Bronchus fibroblast of lung (primary cell): Measurements from ENCODE around the gene NARF. TPM values are rescaled to one million over a fixed set of nuclear protein-coding genes. Genes with fewer than 3 reads are reported as not detected.

ENCODE experiments used
- total RNA-seq: library from RNA; depleted of rRNA; stranded (reverse); fragments of >200 nt; gene quantifications from 2 replicates; pipeline ENCODE4 v1.2.3, GENCODE V29; 2015

Gene NARF
- total RNA-seq, result 29.4 and 40.4 TPM in 2 replicates

DNA sequence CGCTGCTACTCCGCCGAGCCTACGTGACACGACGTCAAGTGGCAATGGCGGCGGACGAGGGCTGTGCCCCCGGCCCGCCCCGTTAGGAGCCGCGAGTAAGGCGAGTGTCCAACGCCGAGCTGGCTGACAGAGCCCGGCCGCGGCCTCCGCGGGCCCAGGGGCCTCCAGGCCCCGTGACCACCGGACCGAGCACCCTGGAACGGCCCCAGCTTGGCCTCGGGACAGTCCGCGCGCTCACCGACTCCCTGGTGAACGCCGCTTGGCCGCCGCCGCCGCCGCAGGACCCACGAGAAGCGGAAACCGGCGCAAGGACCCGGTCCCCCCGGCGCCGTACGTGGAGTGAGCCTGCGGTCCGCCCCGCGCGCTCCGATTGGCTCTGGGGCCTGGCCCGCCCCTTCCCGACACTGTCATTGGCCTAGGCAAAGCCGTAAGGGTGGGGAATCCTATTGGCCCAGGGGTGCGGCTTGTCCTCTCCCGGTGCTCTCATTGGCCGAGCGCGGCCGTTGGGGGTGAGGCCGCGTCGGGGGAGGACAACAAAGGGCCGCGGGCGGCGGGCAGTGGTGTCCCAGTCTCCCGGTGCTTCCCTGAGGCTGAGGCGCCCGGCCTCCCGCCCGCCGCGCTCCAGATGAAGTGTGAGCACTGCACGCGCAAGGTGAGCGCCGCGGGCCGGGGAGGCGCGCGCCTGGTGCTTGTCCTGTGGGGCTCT is at the start of gene NARF:
Gene NARF, plus strand, starts transcription at position 563 of the 706 bp plus-strand sequence. Its CDS starts 63 bp downstream, at position 626.

DNA sequence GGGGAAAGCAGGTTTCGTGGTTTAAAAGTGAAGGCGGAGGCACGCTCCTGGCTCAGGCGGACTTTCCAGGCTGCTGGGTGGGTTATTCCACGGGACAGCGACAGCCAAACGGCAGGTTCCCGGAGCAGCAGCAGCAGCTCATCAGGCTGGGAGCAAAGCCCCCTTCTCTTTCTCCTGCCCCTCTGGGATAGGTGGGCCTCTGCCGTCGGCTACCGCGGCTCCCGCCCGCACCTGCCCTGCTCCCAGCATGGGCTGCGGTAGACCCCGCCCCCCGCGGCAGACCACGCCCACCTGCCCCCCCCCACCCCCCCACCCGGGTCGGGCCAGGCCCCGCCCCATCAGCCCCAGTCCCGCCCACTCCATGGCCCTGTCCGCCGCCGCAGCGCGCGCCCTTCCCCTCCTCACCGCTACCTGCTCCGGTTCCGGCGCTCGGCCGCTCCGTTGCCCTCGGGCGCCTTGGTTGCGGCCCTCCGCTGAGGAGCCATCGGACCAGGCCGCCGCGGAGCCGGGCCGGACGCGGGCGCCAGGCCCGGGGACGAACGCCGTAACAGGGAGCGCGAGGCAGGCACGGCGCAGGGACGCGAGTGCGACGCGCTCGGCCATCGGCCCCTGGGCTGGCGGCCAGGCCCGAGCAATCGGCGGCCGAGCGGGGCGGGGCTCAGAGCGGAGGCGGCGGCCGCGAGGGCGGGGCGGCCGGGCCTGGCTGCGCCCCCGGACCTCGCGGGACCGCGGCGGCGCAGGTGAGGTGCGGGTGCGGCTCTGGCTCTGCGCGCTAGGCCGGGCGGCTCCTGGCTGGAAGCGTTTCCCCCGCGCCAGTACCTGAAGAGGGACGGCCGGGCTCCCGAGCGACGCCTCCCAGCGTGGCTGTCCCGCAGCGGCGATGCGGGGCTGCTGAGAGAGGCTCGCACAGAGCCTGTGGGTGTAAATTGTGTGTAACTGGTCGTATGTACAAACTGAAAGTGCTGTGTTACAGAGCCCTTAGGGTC is 40.2 kb upstream of the NARF start, which contains the start of the genes HEXD and OGFOD3:
Gene HEXD, plus strand, starts transcription at position 347 of the 986 bp plus-strand sequence. CDS start 1,453 bp downstream, outside the sequence.
Gene OGFOD3, minus strand, starts transcription at position 586 of the 986 bp plus-strand sequence. Its CDS starts 101 bp downstream, at position 485.

DNA sequence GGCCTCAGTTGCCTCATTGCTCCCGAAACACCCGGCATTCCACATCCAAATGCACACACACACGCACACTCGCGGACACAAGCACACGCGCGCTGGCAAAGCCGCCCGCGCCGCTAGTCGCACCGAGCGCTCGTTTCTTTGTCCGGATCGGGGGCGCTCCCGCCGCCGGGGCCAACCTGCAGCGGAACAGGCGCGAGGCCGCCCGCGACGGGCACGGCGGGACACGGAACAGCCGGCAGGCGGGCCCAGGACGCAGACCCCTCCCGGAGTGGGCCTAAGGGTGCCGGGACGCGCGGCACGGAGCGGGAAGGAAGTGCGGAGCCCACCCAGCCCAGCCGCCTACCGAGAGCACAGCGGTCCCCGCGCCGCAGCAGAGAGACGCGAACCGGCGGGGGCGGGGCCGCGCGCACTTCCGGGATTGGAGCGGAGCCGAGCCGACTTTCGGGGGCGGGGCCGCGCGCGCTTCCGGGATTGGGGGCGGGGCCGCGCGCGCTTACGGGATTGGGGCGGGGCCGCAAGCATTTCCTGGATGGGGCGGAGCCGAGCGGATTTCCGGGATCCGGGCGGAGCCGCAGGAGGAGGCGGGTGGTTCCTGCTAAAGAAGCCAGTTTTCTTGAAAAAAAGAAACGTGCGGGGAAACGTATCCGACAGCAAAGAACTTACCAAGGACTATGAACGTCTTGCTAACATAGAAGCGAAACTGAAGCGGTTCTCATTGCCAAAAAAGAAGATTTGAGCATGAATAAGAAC is 8.0 kb upstream of the NARF start, which contains the start of gene CYBC1:
Gene CYBC1, minus strand, starts transcription at position 396 of the 750 bp plus-strand sequence. CDS start 1,498 bp downstream, outside the sequence.

DNA sequence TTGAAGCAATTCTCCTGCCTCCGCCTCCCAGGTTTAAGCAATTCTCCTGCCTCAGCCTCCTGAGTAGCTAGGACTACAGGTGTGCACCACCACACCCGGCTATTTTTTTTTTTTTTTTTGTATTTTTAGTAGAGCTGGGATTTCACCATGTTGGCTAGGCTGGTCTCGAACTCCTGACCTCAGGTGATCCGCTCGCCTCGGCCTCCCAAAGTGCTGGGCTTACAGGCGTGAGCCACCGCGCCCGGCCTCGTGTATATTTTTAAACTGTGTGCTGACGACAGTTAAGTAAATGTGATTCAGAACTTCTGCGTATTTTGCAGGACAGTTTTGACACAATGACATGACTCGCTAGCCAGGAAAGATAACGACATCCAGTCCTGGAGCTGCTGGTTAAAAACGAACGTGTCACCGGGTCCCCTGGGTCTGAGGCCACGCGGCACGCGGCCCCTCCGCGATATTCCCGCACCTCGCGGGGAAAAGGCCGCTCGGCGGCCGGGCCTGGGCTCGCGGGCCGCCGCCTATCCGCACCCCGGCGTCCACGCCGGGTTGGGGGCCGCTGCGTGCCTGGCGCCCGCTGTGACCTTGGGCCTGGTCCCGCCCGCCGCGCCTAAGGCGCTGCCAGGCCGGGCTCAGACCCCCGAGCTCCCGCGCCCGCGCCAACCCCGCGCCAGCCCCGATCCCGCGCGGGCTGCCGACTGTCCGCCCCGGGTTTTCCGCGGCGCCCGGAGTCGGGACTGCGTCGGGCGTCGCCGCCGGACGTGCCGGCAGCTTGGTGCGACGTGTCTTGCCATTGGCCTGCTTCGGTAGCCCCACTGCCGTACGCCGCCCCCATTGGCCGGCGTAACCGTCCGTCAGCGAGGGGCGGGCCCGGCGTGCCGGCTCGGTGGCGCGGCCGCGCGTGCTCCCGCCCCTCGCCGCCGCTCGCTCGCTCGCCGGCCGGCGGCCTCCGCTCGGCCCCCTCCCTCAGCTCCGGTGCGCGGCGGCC is 60.6 kb downstream of the NARF start, which contains the start of gene FOXK2:
Gene FOXK2, plus strand, starts transcription at position 907 of the 985 bp plus-strand sequence. CDS start 157 bp downstream, outside the sequence.

Other genes with a start within 250 kb of the NARF start
- 9.2 and 11.1 TPM in 2 replicates for gene CCDC57, start 245.9 kb upstream of the NARF start, total RNA-seq
- 201 and 213 TPM in 2 replicates for gene SLC16A3, start 229.7 kb upstream of the NARF start, total RNA-seq
- 31.8 and 34.0 TPM in 2 replicates for gene CSNK1D, start 185.0 kb upstream of the NARF start, total RNA-seq
- gene CD7, start 141.1 kb upstream of the NARF start, total RNA-seq, result 0.30 and 0.34 TPM in 2 replicates
- 12.9 and 14.0 TPM in 2 replicates for gene SECTM1, start 125.0 kb upstream of the NARF start, total RNA-seq
- not detected in 2 replicates for gene TEX19, start 99.5 kb upstream of the NARF start, total RNA-seq
- not detected in 2 replicates for gene UTS2R, start 87.0 kb upstream of the NARF start, total RNA-seq
- 8.8 and 9.9 TPM in 2 replicates for gene HEXD, start 40.4 kb upstream of the NARF start, total RNA-seq
- 24.8 and 30.4 TPM in 2 replicates for gene OGFOD3, start 40.2 kb upstream of the NARF start, total RNA-seq
- gene CYBC1, start 8.0 kb upstream of the NARF start, total RNA-seq, result 68.1 and 68.7 TPM in 2 replicates
- gene FOXK2, start 61.0 kb downstream of the NARF start, total RNA-seq, result 36.6 and 36.7 TPM in 2 replicates
- 53.4 and 57.0 TPM in 2 replicates for gene WDR45B, start 189.7 kb downstream of the NARF start, total RNA-seq
- gene RAB40B, start 240.0 kb downstream of the NARF start, total RNA-seq, result 5.2 and 5.4 TPM in 2 replicates